KG1 (cell line): ENCODE data around the gene IGSF3.

Experiments
- DNase-seq: peaks from one replicate; lab custom pipeline; 2025; lab: John Stamatoyannopoulos, UW

The IGSF3 gene

DNA sequence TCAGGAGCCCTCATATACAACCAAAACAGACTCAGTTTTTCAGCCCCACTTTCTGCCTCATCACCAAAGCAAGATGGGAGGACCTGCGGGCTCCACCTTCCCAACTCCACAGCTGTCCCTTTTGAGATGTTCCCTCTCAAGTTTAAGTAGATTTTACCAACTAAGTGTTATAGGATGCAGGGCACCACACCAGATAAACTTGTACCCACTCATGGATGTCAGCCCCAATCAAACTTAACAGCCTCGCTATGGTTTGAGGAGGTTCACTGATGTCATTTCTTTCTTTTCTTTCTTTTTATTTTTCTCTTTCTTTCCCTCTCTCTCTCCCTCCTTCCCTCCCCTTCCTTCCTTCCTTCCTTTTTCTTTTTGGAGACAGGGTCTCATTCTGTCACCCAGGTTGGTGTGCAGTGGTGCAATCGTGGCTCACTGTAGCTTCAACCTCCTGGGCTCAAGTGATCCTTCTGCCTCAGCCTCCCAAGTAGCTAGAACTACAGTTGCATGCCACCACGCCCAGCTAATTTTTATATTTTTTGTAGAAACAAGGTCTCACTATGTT is 110.1 kb downstream of the IGSF3 start:
- DNase-seq: no peak

DNA sequence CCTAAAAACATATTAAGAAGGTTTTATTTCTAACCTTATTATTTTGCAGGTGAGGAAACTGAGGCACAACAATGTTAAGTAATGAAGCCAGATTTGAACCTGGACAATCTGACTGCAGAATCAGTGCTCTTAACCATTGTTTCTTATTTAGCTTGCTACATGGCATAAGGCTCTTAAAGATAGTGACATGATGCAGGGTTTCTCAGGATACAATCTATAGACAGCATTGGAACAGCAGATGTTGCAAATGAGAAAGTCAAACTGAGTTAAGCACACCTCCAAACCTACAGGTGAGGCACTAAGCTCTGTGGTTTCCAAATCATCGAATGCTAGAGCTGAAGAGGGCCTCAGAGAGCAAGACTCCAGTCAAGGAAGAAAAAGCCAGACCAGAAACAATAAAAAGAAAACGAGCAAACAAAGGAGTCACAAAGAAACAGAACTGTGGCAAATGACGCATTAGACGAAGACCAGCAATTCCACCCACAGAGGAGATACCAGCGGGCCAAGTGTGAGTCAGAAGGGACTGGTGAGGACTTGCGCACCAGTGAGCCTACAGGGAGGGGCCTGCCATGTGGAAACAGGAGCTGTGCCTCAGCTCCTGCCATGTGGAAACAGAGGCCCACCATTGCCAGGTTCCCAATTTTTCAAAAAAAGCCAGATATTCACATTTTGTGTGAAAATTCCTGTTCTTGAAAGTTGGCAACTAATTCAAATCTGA is 111.1 kb downstream of the IGSF3 start:
- DNase-seq: no peak

DNA sequence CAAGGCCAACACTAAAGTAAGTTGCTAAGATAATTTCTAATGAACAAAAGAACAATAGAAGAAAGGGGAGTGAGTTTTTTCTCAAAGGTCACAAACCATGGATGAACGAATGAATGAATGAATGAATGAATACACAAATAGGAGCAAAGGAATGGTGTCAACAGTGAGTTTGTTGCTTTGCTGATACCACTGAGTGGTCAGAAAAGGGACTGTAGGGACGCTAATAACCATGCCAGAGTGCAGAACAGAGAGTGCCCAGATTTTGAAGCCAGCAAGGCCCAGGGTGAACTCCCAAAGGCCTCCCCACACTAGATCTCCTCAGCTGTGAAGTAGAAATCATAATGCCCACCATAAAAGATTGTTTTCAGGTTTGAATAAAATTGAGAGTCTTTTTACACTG is 112.6 kb downstream of the IGSF3 start:
- DNase-seq: no peak

DNA sequence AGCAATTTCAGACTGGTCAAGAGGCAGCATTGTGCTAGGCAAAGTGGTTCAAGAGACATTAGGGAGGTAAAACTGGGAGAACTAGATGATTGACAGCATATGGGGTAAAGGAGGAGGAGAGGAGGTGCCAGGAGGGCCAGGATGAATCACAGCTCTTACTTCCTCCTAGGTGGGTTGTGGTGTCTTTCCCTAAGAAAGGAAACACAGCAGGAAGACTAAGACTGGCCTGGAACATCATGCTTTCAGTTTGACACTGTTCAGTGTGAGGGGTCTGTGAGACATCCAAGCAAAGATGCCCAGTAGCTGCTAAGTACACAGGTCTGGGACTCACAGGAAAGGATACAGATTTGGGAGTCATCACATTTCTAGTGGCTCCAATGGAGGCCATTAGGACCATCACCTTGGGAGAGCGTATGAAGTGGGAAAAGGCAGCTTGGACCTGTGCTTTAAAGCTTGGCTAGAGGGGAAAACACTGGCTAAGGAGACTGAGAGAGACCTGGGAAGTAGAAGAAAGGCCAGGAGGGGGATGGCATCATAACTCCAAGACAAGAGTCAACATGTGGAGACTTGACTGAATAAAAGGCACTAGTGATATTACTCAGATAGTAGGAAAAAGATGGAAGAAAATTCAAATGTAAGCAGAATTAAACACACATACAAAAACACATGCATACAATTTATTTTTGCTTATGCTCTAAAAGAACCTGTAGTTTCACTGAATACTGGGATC is 114.0 kb downstream of the IGSF3 start:
- no peak for DNase-seq

DNA sequence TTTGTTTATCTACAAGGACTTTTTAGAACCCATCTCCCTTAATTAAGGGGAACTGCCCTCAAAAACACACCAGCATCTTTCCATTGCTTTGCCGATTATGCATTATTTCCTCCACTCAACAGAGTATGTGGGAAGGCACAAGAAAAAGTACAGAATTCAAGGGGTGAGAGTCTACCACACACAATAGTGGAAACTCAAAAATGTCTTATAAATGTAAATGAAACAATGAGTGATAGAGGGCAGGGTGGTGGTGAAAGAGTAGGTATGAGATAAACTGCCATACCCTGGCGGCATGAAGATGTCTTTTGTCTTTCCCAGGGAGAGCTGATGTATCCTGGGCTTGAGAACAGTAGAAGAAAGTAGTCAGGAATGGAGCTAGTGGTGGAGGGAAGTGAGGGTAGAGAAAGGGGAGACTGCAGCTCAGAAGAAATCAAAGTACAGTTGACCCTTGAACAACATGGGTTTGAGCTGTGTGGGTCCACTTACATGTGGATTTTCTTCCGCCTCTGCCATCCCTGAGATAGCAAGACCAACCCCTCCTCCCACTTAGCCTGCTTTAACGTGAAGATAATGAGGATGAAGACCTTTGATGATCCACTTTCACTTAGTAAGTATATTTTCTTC is 121.1 kb downstream of the IGSF3 start:
- no peak for DNase-seq

DNA sequence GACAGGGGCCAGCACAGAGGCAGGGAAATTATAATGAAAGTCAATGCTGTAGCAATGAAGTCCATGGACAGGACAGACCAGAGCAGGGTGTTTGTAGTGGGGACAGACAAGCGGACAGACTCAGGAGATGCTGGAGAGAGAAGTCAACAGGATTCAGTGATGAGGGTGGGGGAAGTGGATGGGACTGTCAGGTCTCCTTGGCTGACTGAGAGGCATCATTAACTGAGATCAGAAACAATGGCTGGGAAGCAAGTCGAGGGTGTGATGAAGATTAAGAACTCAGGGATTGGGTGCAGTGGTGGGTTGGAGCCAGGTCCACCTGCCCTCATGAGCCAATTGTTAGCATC is 122.2 kb downstream of the IGSF3 start:
- DNase-seq: no peak

DNA sequence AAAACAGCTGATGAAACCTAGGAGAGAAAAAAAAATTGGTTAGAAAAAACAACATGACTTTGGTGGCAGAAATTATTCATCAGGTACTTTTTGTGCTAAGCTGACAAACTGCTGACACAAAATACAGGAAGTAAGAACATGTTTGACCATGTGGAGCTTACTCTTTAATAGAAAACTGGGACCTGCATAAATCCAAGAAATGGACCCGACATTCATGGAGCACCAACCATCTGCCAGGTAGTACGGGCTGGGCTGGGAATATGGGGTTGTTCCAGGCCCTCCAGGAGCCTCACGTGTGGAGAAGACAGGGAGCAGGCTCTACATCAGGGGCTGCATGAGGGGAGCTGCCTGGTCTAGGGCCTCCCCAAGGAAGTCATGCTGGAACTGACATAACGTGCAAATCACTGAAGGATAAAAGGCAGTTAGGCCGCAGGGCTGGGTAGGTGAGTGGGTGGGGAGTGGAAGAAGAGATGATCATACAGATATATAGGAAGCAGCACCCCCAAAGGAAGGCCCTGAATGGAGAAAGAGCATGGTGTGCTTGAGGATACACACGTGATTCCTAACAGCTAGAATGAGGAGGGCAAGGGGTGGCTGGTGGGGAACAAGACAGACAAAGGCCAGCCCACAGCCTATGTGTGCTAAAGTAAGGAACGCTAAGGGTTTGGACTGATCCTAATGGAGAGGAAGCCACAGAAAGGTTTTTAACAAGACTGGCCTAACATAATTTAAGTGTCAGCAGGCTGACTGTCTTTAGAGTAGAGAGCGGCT is 122.8 kb downstream of the IGSF3 start:
- no peak for DNase-seq

DNA sequence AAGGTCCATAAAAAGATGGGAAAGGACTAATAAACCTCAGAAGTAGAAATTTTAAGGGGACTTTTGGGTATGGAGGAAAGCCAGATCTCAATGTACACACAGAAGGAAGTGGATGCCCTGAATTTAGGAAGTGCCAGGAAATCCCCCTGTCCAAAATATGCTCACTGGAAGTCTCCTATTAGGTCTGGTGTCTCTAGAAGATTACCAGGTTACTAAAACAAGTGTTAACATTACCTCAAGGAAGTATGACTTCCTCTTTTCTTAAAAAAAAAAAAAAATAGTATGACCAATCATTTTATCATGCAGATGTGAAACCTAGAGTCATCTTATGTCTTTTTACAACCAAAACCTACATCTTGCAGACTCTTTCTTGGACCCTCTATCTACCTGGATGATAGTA is 127.4 kb downstream of the IGSF3 start:
- DNase-seq: peak; percentile 33

DNA sequence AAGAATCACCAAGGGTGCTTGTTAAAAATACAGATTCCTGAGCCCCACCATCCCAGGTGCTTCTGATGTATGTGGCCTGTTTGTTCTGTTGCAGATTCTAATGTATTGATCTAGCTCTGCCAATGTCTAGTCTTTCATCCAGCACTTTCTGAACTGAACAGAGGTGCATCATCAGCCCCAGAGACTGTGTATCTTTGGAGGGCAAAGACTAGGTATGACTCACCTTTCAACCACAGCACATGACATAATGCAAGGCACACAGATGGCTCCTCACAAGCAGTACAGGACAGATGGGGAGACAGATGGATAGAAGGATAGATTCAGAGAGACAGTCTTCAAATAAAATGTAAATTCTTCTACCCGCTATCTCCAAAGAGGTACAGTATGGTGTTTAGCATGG is 129.0 kb downstream of the IGSF3 start:
- no peak for DNase-seq

DNA sequence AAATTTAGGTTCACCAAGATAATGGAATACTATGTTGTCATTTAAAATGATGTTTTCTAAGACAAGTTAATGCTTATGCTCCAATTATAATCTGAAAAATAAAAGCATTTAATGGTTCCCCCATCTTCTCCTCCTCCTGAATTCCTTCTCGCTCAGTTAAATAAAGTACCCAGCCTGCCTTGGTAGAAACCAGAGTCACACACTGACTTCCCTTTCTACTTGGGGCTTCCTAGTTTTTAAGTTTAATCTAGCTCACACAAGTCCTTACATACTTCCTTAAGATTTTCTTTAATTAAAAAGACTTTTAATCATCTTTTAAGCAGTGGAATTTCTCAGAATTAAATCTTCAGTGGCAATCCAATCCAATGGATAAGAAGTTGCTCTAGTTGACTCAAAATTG is 129.6 kb downstream of the IGSF3 start:
- no peak for DNase-seq

DNA sequence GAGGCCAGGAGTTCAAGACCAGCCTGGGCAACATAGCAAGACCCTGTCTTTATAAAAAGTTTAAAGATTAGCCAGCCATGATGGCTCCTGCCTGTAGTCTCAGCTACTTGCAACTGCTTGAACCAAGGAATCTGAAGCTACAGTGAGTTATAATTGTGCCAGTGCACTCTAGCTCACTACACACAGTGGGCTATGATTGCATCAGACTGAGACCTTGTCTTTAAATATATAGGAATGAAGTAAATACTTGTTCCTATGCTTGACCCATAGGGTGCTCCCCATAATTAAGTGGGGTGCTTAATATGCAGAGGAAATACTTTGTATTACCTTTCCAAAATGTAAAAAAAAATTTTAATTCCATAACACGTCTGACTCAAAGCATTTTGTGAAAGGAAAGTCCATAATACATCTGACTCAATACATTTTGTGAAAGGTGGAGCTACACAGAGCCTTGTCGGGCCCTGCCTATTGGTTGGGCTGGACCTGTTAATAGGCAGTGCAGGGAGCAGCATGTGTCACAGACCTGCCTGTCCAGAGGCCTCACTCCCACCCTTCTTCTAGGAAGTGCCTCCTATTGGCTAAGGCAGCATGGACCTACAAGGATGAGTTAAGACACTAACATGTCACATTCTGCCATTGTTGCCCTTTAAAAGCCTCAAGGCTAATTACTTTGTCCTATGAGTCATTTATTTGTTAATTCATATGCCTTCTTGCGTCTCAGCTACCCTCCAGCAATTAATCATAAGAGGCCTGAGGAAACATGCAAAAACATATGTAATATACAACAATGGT is 130.3 kb downstream of the IGSF3 start:
- no peak for DNase-seq

DNA sequence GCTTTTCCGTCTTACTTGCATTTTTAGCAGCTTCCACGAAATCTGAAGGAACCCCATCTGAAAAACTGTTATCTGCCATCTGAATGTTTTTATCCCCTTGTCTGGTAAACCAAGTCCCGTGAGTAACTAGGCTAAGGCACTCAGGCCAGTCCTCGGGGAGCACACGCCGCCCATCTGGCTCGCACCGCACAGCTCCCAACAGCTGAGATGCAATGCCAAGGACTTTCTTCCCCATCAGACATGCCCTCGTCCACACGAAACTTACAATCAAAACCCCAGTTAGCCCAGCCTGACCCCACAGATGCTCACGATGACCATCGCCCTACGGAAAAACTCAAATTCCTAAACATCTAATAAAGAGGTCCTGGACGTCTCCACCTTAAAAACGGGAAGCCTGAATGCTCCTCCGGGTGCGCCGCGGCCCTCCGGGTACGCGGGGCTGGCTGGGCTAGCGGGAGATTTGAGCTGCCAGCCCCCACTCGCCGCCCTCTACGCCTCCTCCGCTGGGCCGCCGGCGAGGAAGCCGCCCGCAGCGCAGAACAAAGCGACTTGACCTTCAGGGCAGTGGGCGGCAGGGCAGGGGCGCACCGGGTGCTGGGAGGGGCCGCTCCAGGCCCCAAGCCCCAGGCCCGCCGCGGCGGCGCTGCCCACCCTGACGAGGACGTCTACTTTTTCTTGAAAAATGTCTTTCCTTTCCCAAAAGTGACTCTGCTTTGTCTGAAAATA is 133.4 kb downstream of the IGSF3 start:
- no peak for DNase-seq

DNA sequence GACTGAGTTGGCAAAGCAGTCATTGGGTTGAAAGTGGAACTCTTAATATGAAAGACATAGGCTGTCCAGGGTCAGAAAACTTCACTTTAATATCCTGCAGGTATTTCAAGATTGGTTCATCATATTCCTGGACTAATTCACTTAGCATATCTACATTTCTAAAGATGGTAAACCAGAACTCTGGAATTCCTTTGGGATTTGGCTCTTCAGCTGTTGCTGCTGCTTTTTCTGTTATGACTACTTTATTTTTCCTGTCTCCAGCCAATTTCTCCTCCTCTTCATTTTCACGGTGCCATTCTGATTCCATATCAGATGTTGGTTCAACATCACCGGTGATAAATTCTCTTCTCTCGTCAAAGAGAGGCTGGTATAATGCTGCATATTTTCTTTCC is 134.1 kb downstream of the IGSF3 start:
- no peak for DNase-seq

DNA sequence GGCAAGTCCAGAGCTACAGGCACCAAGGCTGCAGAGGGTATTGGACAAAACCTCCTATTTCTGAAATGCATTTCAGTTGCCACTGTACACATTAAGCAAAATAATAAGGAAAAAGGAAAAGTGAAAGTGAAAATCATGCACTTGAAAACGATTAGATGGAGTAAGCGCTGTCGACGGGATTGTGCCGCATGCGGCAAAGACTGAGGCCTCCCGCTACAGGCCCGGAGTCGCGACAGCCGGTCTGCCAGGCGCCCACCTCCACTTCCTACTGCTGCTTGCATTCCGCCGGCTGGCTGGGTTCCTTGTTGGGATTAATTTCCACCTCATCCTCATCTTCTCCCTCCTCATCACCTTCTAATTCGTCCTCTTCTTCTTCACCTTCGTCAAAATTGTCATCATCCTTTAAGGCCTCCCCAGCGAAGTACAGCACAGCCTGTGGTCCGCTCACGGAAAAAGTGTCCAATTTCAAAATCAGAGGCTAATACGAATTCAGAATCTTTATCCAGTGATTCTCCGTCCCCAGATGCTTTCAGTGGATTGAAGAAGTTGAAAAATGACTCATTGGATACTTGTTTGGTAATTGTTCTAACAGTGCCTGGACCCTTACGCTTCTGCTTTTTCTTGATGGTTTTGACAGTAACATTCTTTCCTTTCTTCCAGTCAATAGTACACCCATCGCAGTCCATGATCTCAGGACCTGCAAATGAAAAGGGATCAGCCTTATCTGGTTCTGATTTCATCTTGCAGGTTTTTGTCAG is 134.7 kb downstream of the IGSF3 start:
- no peak for DNase-seq

DNA sequence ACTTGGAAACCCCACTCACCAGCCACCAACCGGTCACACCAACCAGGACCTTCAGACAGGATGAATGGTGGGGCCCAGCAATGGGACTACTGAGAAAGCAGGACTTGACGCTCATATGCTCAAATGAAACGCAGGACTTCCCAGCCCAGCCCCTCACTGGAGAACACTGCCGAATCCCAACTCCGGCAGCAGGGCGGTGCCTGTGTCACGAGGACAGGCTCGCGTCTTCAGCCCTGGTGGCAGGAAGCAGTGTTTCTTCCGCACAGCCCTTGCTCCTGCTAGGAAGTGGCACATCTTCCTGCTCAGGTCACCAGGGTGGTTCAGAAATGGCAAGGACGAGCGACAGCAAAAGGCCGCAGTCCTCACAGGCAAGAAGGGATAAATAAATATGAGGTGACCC is 135.6 kb downstream of the IGSF3 start:
- DNase-seq: no peak

DNA sequence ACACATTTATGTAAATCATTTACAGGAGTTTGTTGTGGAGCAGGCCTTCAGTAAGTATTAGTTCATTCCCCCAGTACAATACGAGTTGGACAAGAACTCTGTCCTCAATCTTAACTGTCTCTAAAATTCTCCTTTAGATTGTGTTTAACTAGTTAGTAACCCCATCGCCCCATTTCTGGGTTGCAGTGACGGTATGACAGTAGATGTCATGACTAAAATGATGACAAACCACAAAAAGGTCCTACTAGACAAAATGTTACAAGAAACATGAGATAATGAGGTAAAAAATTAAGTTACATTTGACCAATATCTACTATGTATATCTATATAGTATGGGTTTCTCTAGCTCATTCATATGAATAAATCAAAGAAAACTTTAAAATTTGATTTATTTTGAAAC is 137.9 kb downstream of the IGSF3 start:
- DNase-seq: no peak

DNA sequence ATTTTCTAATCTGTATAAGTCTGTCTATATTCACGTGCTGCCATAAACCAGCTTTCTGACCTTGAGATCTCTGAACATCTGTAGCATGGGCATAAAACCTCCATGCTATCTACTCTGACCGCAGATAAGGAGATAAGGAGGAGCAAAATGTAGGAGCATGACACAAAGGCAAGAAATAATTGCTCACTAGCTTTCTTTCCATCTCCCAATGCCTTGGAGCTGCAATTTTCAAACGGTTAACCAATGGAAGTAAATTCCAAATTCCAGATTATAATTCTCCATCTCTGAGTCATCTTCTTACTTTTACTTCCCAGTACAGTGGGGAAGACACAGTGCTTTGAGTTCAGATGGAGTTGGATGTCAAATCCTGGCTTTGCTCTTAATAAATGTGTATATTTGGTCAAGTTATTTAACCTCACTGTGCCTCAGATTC is 138.3 kb downstream of the IGSF3 start:
- no peak for DNase-seq

DNA sequence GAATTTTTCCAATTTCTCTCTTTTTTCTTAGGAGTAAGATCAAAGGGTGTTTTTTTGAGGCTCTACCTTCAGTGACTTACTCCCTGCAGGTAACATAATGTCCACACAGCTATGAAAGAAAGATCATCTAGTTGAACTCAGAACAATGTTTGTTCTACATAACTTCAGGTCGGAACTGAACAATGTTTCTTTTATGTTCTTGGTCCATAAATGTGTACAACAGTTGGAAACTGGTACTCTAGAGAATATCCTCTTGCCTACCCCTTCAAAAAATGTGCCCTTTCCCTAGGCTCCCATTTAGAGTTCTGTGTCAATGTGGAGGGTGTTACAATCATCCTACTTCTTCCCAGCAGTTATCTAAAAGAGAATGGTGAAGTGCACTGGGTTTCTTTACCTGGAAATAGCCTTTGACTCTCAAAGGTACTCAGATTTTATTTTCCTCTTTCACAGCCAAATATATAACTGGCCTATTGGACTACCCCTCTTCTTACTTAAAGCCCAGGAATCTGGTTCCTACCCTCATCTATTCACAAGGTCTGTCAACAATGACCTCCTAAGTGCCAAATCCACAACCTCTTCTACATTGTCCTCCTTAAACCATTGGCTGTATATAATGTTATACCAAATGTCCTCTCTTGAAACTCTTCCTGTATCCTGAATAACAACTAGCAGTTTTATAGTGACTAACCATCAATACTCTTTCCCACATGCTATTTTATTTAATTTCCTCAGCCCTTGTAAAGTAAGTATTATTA is 139.0 kb downstream of the IGSF3 start:
- DNase-seq: no peak

DNA sequence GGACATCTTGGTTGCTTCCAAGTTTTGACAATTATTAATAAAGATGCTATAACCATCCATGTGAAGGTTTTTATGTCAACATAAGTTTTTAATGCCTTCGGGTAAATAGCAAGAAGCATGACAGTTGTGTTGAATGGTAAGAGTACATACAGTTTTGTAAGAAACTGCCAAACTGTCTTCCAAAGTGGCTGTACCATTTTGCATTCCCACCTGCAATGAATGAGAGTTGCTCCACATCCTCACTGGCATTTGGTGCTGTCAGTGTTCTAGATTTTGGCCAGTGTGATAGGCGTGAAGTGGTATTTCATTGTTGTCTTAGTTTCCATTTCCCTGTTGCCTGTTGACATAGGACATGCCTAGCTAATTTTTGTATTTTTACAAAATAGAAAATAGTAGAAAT is 142.1 kb downstream of the IGSF3 start:
- no peak for DNase-seq
